Suprapubic skin (tissue), 4 donors: Measurements from ENCODE around the gene CNTN4. TPM values are rescaled to one million over a fixed set of nuclear protein-coding genes. Genes with fewer than 3 reads are reported as not detected.

Experiments
- DNase-seq, 2 donors: peaks; one replicate each; pipeline ENCODE4 v3.0.0-alpha.2; 2019; ENCODE audit warnings: low spot score in 2 of 2
- H3K27ac ChIP-seq: fragments of 200-600 bp; sonication (generic); one replicate; pipeline ENCODE4 v1.5.1; 2019
- H3K27me3 ChIP-seq: fragments of 200-600 bp; sonication (generic); one replicate; pipeline ENCODE4 v1.5.1; 2019
- H3K36me3 ChIP-seq: fragments of 200-600 bp; sonication (generic); one replicate; pipeline ENCODE4 v1.5.1; 2019
- H3K4me1 ChIP-seq: fragments of 200-600 bp; sonication (generic); one replicate; pipeline ENCODE4 v1.5.1; 2019
- H3K4me3 ChIP-seq: fragments of 200-600 bp; sonication (generic); one replicate; pipeline ENCODE4 v1.5.1; 2019; ENCODE audit warnings: mild to moderate bottlenecking
- H3K9me3 ChIP-seq: fragments of 200-600 bp; sonication (generic); one replicate; pipeline ENCODE4 v1.5.1; 2019
- CTCF ChIP-seq, 2 donors: fragments of 200-600 bp in 1 of 2; fragments of 450-650 bp in 1 of 2; sonication (generic) in 1 of 2; IDR thresholded peaks; one replicate each; pipeline ENCODE4 v1.5.1; 2016 to 2019; ENCODE audit warnings: antibody characterized with exemption in 2 of 2, mild to moderate bottlenecking in 1 of 2, moderate library complexity in 1 of 2
- EP300 ChIP-seq: sonication (generic); formaldehyde crosslinking; IDR thresholded peaks from one replicate; pipeline ENCODE4 v1.6.1; 2017; ENCODE audit warnings: antibody characterized with exemption
- POLR2A ChIP-seq, 2 donors: fragments of 450-650 bp; IDR thresholded peaks; one replicate each; pipeline ENCODE4 v1.6.1; 2017; ENCODE audit warnings: antibody characterized with exemption in 2 of 2, mild to moderate bottlenecking in 2 of 2, moderate library complexity in 2 of 2
- POLR2AphosphoS5 ChIP-seq, 3 donors: sonication (generic); formaldehyde crosslinking; IDR thresholded peaks; one replicate each; pipeline ENCODE4 v1.6.1; 2017; ENCODE audit warnings: antibody characterized with exemption in 3 of 3
- WGBS: methylation state at CpG from one replicate; pipeline ENCODE4 v1.1.5; 2018; 5-methylcytosine and 5-hydroxymethylcytosine counted together
- total RNA-seq, 4 donors: library from RNA; depleted of rRNA; stranded (reverse); fragments of >200 nt; gene quantifications; one replicate each; pipeline ENCODE4 v1.1.0, GENCODE V29; 2016

CNTN4 gene
- total RNA-seq, 4 donors from 2014 or later, result 0.60 to 8.1 (median 7.5) TPM

DNA sequence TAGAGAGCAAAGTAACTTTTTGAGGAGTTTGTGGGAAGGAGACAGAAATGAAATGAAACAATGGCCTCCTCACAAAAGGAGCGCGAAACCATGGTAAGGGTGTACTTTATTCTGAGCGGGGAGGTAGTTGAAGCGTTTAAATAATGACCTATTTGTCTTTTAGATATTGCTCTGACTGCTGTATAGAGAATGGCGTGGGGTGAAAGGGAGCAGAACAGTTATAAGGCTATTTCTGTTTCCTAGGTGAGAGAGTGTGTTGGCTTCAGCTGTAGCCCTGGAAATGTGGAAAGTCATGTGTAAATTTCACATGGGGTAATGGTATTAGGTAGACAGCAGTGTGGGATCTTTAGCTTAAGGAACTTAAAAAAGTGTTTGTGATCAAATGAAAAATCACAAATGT is 54.9 kb downstream of the CNTN4 start:
- H3K9me3 ChIP-seq, result no peaks in the 10 kb centered on the region
- 83% methylated on average over 5 of the region's 5 CpGs for WGBS
- H3K27ac ChIP-seq, result no peak overlapping the region
- TF ChIP-seq EP300 (no peak), POLR2AphosphoS5 (IDR thresholded peaks at IDR 0.05) (no peak), CTCF (IDR thresholded peaks at IDR 0.05) (no peak), POLR2A (IDR thresholded peaks at IDR 0.05) (no peak)
- H3K27me3 ChIP-seq, result no peaks in the 10 kb centered on the region
- no peaks in the 10 kb centered on the region for H3K36me3 ChIP-seq
- H3K4me1 ChIP-seq, result no peaks in the 10 kb centered on the region
- no peak overlapping the region for H3K4me3 ChIP-seq
- no peak for DNase-seq

DNA sequence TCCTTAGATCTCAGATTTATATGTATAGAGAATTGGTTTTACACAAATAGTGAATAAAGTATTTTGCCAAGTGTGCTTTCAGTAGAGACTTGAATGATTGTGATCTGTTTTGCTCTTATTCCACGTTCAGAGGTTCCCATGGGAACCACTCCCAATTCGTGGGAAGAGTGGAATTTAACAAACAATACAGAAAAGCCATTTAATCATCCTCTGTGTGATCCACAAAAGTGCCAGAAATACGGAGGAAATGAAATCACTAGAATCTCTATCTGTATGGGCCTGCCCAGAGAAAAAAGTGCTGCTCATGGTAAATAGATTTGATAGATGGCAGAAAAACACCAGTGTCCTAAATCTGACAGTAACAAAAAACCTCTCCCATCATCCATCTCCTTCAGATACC is 56.0 kb downstream of the CNTN4 start:
- no peak for DNase-seq

DNA sequence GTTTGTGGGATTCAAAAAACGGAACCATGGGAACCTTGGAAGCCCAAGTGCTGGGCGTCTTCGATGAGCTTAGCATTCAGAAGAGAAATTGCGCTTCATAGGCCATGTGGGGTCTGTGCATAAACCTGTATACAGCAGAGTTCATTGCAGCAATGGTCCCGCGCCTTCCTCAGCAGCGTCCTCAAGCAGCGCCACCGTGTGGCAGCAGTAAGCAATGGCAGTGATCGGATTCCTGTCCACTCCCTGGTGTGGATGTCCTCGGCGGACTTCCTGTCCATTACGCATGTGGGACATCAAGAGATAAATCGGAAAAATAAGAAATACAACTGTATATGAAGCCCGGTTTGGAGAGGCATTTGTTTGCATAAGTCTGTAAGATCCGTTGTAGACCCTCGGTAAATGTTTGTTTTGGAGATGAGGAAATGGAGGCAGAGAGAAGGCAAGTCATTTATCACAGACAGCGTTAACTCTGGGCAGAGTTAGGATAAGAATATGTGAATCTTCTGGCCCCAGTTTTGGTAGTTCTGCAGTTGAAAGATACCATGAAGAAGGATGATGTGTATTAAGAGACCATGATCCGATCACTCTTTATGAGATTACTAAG is 57.7 kb downstream of the CNTN4 start:
- Histone ChIP-seq H3K27ac (no peak overlapping the region), H3K4me1 (no peaks in the 10 kb centered on the region), H3K27me3 (no peaks in the 10 kb centered on the region), H3K36me3 (no peaks in the 10 kb centered on the region), H3K4me3 (no peak overlapping the region), H3K9me3 (no peaks in the 10 kb centered on the region)
- TF ChIP-seq EP300 (no peak), POLR2AphosphoS5 (IDR thresholded peaks at IDR 0.05) (no peak), POLR2A (IDR thresholded peaks at IDR 0.05) (no peak), CTCF (IDR thresholded peaks at IDR 0.05) (peak in 1 of 2 donors; percentile 23)
- DNase-seq, result no peak
- 70% methylated on average over 19 of the region's 19 CpGs for WGBS

More for the DNA sequence above, 56.0 kb downstream of the CNTN4 start:
- H3K27me3 ChIP-seq, result no peaks in the 10 kb centered on the region
- no peak overlapping the region for H3K27ac ChIP-seq
- 11% methylated on average over 3 of the region's 3 CpGs for WGBS
- H3K36me3 ChIP-seq, result no peaks in the 10 kb centered on the region
- TF ChIP-seq POLR2AphosphoS5 (IDR thresholded peaks at IDR 0.05) (no peak), EP300 (no peak), CTCF (IDR thresholded peaks at IDR 0.05) (no peak), POLR2A (IDR thresholded peaks at IDR 0.05) (no peak)
- no peaks in the 10 kb centered on the region for H3K4me1 ChIP-seq
- H3K4me3 ChIP-seq, result no peak overlapping the region
- H3K9me3 ChIP-seq, result no peaks in the 10 kb centered on the region

DNA sequence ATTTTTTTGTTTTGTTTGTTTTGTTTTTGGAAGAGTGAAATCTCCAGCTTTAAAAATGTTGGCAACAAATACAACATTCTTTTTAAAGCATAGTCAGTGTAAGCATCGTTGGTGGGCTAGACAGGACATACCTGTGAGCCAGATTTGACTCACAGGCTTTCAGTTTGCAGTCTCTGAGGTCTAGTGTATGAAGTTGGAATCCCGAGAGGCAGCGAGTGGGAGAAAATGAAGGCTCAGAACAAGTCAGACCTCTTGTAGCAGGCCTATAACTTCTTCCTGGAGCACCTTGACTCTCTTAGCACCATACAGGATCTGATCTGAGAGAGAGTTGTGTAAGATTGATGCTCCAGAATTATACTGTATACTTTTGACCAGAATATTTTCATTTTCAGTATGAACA is 60.2 kb downstream of the CNTN4 start:
- no peak overlapping the region for H3K27ac ChIP-seq
- H3K9me3 ChIP-seq, result no peaks in the 10 kb centered on the region
- H3K4me3 ChIP-seq, result no peak overlapping the region
- TF ChIP-seq POLR2AphosphoS5 (IDR thresholded peaks at IDR 0.05), result no peak
- no peak for TF ChIP-seq POLR2A (IDR thresholded peaks at IDR 0.05)
- TF ChIP-seq EP300, result no peak
- TF ChIP-seq CTCF (IDR thresholded peaks at IDR 0.05), result no peak
- no peaks in the 10 kb centered on the region for H3K36me3 ChIP-seq
- no peaks in the 10 kb centered on the region for H3K4me1 ChIP-seq
- WGBS, result 55% methylated on average over 3 of the region's 3 CpGs
- DNase-seq, result no peak
- H3K27me3 ChIP-seq, result no peaks in the 10 kb centered on the region

DNA sequence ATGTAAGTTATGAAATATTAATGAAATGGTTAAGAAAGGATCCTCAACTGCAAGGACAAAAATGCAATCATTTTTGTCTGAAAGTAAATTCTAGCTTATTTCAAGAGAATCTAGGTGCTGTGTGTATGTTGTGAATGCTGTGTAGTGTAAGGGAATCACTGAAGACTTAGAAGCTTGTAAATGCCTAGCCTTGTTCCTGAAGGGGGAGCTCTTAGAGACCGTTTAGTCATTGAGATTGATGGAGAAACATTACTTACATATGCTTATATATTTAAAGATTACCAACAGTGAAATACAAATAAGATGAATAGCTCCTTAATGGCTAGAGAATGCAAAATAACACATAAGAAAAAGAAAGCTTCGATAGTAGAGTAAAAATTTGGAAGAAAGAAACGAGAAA is 67.9 kb downstream of the CNTN4 start:
- Histone ChIP-seq H3K36me3 (no peaks in the 10 kb centered on the region), H3K27ac (no peak overlapping the region), H3K4me1 (no peaks in the 10 kb centered on the region), H3K4me3 (no peak overlapping the region), H3K9me3 (no peaks in the 10 kb centered on the region), H3K27me3 (no peaks in the 10 kb centered on the region)
- 60% methylated on average over 3 of the region's 3 CpGs for WGBS
- DNase-seq, result no peak
- TF ChIP-seq POLR2AphosphoS5 (IDR thresholded peaks at IDR 0.05) (no peak), CTCF (IDR thresholded peaks at IDR 0.05) (no peak), POLR2A (IDR thresholded peaks at IDR 0.05) (no peak), EP300 (no peak)
